GM19372 (cell line): Measurements from ENCODE around the gene LAMTOR4.
"Not testable (repeated sequence)": the region's sequence is repeated elsewhere in the genome, so short reads cannot be mapped to it uniquely, and the experiment has no call there.

ENCODE experiments used
- ATAC-seq: cut with Tn5 transposase; IDR thresholded peaks from one replicate; pipeline ENCODE4 v1.9.1; 2021; ENCODE audit warnings: mild to moderate bottlenecking, low read depth, moderate library complexity; ENCODE audit not compliant: unreplicated experiment

Gene LAMTOR4

DNA sequence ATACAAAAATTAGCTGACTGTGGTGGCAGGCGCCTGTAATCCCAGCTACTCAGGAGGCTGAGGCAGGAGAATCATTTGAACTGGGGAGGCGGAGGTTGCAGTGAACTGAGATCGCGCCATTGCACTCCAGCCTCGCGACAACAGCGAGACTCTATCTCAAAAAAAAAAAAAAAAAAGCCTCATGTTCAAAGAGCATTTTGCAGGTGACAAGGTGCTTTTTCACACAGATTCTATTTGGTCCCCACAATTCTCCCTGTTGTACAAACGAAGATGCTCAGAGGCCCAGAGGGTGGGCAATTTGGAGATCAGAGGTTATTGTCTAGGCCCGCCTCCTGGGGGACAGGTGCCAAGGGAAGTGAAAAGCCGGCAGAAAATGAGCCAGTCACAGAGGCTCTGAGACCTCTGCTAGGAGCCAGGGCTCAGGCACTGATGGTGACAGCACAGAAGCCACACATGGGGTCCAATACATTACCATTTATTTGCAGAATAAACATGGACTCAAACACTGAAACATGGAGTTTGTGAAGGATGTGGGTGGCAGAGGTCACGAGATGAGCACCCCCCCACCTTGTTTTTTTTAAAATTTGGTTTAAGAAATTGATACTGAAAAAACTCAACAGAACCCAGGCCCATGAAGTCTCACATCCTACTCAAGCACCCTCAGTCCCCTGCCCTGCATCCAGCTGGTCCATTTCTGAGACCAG lies 20.6 kb downstream of the LAMTOR4 start:
- no peak for ATAC-seq

DNA sequence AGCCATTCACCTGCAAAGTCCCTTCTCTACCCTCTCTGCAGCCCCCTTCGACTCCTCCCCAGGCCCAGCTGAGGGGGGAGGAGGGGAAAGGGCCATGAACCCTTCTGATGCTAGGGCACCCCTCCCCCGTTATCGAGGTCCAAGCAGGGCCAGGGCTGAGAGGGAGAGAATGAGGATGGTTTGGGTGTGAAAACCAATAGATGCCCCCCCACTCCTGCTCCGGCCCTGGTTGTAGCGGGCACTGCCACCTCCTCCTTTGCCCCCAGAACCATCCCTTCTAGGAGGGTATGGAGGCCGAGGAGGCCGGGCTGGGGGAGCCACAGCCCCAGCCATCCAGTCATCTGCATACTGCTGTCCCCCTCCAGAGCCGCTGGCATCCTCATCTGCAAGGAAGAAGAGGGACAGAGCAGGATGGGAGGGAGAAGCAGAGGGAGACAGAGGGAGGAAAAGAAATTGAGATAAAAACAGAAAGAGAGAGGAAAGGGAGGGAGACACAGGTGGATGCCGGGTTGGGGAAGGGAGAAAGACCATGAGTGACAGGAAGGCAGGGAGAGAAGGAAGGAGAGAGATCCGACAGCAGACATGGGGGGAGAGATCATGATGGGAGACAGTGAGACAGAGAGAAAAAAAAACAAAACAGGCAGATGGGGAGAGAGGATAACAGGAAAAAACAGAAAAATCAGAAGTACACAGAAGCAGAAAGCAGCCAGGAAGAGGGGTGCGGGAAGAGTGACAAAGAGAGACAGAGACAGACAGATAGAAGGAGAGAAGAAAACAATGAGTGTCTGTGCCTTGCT lies 21.6 kb downstream of the LAMTOR4 start:
- no peak for ATAC-seq

- ATAC-seq = no peak
Measured at GRCh38 chr7:100171087-100171681, 22.5 kb downstream of the LAMTOR4 start.

GRCh38 chr7:100171840-100172239 lies 23.1 kb downstream of the LAMTOR4 start:
- ATAC-seq = no peak

DNA sequence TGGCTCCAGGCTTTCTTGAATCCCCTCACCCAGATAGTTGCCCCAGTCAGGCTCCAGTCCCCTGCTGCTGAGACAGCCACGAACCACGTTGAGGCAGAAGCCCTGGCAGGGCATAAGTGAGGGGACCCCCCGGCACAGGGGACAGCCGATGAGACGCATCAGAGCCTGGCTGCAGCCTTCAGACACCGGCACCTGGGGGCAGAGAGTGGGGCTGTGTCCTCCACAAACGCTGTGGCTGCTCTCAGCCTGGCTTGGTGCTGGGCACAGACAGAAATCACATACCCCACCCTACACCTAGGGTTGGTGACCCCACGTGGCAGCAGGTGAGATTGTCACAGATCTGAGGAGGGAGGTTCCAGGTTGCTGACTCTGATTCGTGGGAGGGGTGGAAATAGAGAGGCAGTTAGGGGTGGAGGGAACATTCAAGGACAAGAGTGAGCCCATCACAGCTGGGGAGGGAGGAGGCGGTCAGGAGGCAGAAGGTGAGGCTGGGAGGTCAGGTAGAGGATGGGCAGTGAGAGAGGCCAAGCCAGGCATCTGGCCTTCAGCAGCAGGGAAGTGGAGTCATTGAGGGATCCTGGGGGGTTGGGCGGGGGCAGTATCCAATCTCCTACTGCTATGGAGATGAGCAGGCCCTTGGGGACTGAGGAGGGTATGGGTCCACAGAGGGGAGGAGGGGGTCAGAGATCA lies 25.2 kb downstream of the LAMTOR4 start:
- ATAC-seq = no peak

DNA sequence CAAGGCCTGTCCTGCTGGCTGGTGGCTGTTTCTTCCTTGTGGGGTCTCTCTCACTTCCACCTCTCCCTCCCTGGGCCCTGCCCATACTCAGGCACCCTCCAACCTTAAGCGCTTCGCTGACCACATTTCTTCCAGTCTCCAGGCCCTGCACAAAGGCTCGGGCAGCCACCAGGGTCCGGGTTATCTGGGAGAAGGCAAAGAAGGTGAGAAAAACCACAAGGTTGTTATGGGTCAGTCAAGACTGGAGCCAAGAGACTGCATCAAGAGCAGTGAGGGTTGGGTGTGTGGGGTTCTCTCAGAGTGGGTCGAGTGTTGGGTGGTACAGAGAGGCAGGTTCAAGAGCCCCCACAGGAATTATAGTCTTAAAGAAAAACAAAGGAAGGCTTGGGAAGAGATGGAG lies 25.9 kb downstream of the LAMTOR4 start:
- no peak for ATAC-seq

DNA sequence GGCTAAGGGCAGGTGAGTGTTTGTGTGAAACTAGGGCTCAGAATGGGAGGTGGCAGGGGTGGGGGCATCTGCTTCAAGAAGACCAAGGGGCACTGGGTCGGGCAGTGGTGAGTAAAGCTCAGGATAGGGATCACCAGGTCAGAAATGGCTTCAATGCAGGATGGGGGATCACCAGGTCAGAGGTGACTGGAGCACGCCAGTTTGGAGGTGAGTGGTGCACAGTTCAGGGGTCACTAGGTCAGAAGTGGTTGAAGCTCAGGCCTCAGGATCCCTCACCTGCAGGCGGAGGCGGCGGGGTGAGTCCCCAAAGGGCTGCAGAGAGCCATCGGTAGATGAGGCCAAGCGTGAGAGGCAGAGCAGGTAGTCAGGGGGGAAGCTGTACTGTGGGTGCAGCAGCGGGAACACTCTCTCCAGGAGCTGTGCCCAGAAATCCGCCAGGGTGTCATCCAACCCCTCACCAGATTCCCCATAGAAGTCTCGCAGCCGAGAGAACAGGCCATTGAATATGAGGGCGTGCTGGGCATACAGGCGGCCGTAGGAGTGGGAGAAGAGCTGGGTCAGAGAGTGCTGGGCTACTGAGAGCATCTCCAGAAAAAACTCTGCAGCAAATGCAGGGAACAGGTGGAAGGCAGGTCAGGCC lies 26.7 kb downstream of the LAMTOR4 start:
- no peak for ATAC-seq

DNA sequence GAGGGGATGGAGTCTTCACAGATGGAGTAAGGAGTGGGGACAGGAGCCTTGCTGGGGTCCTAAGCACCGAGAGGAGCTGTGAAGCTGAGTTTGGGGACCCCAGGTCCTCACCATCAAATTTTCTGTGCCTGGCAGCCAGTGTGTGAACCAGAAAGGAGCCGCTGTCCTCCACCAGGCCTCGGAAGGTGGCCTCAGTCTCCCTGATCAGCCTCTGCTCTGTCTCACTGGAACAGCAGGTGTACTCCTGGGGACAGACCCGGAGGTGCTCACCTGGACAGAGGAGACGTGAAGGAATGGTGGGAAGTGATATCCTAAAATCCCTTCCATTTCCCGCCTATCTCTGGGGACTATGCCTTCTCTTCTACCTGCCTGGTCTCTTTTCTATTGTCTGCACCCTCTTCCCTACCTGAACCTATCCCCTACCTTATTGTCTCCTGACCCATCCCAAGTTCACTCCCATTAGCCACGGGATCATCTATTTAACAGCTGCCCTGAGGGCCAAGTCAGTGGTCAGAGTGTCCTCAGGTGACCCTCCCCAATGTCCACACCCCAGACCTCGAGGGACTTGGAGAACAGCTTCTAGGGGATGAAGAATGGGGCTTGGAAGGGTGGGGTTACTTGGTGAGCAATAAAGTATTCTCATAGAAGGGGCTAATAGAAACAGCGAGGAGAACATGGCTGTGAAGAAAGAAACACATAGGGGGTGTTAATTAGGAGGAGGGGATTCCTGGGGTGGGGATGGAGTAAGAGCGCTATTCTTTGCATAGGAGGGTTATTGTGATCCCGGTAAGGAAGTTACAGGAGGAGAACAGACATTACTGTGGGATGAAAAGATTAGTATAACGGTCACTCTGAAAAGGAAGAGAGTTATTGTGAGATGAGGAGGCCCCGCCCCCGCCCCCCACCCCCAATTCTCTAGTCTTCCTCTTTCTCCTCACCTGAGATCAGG lies 27.7 kb downstream of the LAMTOR4 start:
- ATAC-seq = no peak

DNA sequence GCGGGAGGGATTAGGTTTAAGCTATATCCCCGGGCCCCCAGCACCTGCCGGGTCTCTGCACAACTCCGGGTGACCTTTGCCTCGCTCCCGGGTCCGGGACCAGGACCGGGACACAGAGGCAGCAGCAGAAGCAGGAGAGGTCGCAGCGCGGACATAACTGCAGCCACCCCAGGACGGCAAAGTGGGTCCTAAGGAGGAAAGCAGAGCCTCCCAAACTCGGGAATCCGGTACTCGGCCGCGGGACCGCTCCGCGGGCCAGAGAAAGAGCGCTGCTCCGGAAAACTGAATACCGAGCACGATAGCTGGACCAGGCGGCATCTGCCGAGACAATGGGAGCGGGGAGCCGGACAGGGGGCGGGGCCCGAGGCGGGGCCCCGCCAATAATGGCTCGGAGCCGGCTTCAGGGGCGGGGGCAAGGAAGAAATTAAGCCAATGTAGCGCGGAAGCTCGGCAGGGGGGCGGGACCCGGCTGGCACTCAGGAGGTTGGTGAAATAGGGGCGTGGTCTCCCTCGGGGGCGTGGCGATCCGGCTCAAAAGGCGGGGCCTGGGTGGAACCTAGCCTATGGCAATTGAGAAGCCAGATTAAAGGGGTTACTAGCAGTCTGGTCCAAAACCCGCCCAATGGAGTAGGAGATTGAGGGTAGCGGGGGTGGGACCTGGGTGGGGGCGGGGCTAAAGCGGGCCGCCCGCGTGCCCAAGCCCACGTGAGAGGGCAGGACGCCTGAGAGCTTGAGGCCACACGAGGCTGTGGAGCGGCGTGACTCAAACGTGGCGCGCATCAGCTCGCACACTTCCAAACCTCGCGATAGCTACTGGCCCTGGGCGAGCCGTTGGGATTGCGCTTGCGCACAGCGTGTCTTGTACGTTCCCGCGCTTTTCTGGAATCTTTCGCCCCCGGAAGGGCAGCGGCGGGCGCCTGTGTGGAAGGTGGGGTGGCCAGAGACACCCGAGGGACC lies 28.6 kb downstream of the LAMTOR4 start, which contains the start of the genes GPC2 and STAG3:
Gene GPC2, minus strand, starts transcription at position 337 of the 957 bp plus-strand sequence. Its CDS starts 182 bp downstream, at position 155.
Gene STAG3, plus strand, starts transcription at position 874 of the 957 bp plus-strand sequence. CDS start 2,639 bp downstream, outside the sequence.
- peak; percentile 90 for ATAC-seq

DNA sequence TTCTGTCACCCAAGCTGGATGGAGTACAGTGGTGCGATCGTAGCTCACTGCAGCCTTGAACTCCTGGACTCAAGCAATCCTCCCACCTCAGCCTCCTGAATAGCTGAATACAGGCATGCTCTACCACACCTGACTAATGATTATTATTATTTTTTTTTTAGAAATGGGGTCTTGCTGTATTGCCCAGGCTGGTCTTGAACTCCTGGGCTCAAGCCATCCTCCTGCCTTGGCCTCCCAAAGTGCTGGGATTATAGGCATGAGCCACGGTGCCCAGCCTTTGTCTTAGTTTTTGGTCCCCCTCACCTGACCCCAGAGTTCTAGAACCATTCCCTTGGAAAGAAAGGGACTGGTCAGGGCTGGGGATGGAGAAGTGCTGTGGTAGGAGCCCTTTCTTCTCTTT lies 31.4 kb downstream of the LAMTOR4 start:
- ATAC-seq = not testable (repeated sequence)

DNA sequence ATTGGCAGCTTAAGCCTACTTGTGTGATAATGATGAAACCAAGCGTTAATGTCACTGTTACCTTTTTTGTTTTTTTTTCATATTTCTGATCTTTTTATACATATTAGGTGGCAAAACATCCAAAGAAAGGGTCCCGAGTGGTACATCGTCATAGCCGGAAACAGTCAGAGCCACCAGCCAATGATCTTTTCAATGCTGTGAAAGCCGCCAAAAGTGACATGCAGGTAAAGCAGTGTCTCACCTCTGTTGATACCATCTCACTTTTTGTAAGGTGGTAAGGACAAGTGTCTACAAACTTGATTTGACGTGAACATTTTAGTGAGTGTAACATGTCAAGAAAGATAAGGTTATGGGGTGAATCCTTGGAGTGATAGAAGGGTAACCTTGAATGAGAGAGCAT lies 33.9 kb downstream of the LAMTOR4 start:
- not testable (repeated sequence) for ATAC-seq

DNA sequence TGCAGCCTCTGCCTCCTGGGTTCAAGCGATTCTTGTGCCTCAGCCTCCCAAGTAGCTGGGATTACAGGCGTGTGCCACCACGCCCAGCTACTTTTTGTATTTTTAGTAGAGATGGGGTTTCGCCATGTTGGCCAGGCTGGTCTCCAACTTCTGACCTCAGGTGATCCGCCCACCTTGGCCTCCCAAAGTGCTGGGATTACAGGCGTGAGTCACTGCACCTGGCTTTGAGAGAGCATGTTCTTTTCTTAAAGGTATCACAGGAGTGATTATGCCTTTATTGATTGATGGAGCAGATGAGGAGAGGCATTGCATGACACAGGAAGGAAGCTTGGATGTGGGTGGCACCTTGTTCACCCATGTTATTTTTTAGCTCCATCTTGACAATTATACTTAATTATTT lies 34.4 kb downstream of the LAMTOR4 start:
- not testable (repeated sequence) for ATAC-seq

GRCh38 chr7:100185726-100186125 lies 37.0 kb downstream of the LAMTOR4 start:
- ATAC-seq = no peak

- no peak for ATAC-seq
Measured at GRCh38 chr7:100189061-100189460, 40.3 kb downstream of the LAMTOR4 start.

- ATAC-seq = no peak
Measured at GRCh38 chr7:100190048-100190711, 41.5 kb downstream of the LAMTOR4 start.

DNA sequence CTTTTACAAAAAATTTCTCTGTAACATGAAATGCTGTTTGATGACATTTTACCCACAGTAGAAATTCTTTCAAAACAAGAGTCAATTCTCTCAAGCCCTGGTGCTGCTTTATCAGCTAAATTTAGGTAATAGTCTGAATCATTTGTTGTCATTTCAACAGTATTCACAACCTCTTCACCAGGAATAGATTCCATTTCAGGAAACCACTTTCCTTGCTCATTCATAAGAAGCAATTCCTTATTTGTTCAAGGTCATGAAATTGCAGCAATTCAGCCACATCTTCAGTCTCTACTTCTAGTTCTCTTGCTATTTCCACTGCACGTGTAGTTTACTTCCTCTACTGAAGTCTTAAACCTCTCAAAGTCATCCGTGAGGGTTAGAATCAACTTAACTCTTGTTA lies 43.1 kb downstream of the LAMTOR4 start:
- ATAC-seq = no peak

DNA sequence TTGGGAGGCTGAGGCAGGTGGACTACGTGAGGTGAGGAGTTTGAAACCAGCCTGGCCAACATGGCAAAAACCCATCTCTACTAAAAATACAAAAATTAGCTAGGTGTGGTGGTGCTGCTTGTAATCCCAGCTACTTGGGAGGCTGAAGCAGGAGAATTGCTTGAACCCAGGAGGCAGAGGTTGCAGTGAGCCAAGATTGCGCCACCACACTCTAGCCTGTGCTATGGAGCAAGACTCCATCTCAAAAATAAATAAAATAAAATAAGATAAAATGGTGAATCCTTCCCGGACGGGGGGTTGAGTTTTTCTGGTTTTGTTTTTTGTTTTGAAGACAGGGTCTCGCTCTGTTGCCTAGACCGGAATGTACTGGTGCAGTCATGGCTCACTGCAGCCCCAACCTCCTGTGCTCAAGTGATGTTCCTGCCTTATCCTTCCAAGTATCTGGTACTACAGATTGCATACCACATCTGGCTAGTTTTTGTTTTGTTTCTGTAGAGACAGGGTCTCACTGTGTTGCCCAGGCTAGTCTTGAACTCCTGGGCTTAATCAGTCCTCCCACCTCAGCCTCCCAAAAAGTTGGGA lies 43.7 kb downstream of the LAMTOR4 start:
- ATAC-seq = not testable (repeated sequence)
